ENCODE results near the gene FKBP11.
"Not testable (repeated sequence)": the region's sequence is repeated elsewhere in the genome, so short reads cannot be mapped to it uniquely, and the experiment has no call there.

The FKBP11 gene

GRCh38 chr12:48954841-48955501 is 29.7 kb upstream of the FKBP11 start:
- no peak for DNase-seq (ENCODE audit: low read depth)

GRCh38 chr12:48954061-48954460 is 28.8 kb upstream of the FKBP11 start:
- DNase-seq (ENCODE audit: low read depth), result no peak

- no peak for DNase-seq (ENCODE audit: low read depth)
These were observed 27.4 kb upstream of the FKBP11 start for GRCh38 chr12:48952691-48953090.

GRCh38 chr12:48947727-48948126 is 22.4 kb upstream of the FKBP11 start:
- no peak for DNase-seq (ENCODE audit: low read depth)

GRCh38 chr12:48946943-48947342 is 21.7 kb upstream of the FKBP11 start:
- DNase-seq (ENCODE audit: low read depth), result no peak

GRCh38 chr12:48946205-48946604 is 20.9 kb upstream of the FKBP11 start:
- no peak for DNase-seq (ENCODE audit: low read depth)

GRCh38 chr12:48943221-48943620 is 17.9 kb upstream of the FKBP11 start:
- no peak for DNase-seq (ENCODE audit: low read depth)

GRCh38 chr12:48940181-48940580 is 14.9 kb upstream of the FKBP11 start:
- no peak for DNase-seq (ENCODE audit: low read depth)

GRCh38 chr12:48938805-48939204 is 13.5 kb upstream of the FKBP11 start:
- no peak for DNase-seq (ENCODE audit: low read depth)

GRCh38 chr12:48937170-48937569 is 11.9 kb upstream of the FKBP11 start:
- no peak for DNase-seq (ENCODE audit: low read depth)

- DNase-seq (ENCODE audit: low read depth), result peak; percentile 78
These were observed 11.2 kb upstream of the FKBP11 start for GRCh38 chr12:48936379-48936979.

GRCh38 chr12:48934312-48934706 is 9.0 kb upstream of the FKBP11 start:
- no peak for DNase-seq (ENCODE audit: low read depth)

GRCh38 chr12:48933664-48934311 is 8.5 kb upstream of the FKBP11 start:
- no peak for DNase-seq (ENCODE audit: low read depth)

- DNase-seq (ENCODE audit: low read depth), result no peak
These were observed 7.6 kb upstream of the FKBP11 start for GRCh38 chr12:48932878-48933277.

- no peak for DNase-seq (ENCODE audit: low read depth)
These were observed 5.2 kb upstream of the FKBP11 start for GRCh38 chr12:48930475-48930874.

- no peak for DNase-seq (ENCODE audit: low read depth)
These were observed 4.3 kb upstream of the FKBP11 start for GRCh38 chr12:48929551-48929950.

- DNase-seq (ENCODE audit: low read depth), result no peak
These were observed 2.0 kb upstream of the FKBP11 start for GRCh38 chr12:48927261-48927660.

GRCh38 chr12:48924617-48925303 is 532 bp downstream of the FKBP11 start:
- DNase-seq (ENCODE audit: low read depth), result peak; percentile 67

GRCh38 chr12:48923117-48923516 is 2.2 kb downstream of the FKBP11 start:
- DNase-seq (ENCODE audit: low read depth), result no peak

GRCh38 chr12:48917857-48918537 is 7.3 kb downstream of the FKBP11 start:
- DNase-seq (ENCODE audit: low read depth), result peak; percentile 28

GRCh38 chr12:48910196-48910595 is 15.1 kb downstream of the FKBP11 start:
- no peak for DNase-seq (ENCODE audit: low read depth)

- DNase-seq (ENCODE audit: low read depth), result not testable (repeated sequence)
These were observed 15.6 kb downstream of the FKBP11 start for GRCh38 chr12:48909698-48910097.
